ENCODE results near the gene SEC61G. TPM values are rescaled to one million over a fixed set of nuclear protein-coding genes. Genes with fewer than 3 reads are reported as not detected.
A peak's percentile ranks its signal among the peaks of the same experiment; 100 is the strongest.

SEC61G gene
- total and polyA plus RNA-seq, 2 of the 4 experiments (the other 2 are of a cell fraction) = 387 to 685 TPM

- Histone ChIP-seq H2BK20ac (ENCODE audit: low read depth, low read length) (no peak overlapping the region), H4K91ac (ENCODE audit: insufficient read depth, low read depth, low read length) (no peak overlapping the region), H2BK15ac (ENCODE audit: low read depth, low read length) (0 out of 3 replicates have a peak overlapping the region, but pooled peaks have one; percentile 29), H3K9me1 (ENCODE audit: insufficient read depth, low read length) (no peaks in the 10 kb centered on the region), H3K4me2 (ENCODE audit: low read depth, low read length) (no peak overlapping the region), H3K79me1 (ENCODE audit: low read depth in 1 of 2, low read length in 2 of 2) (no peaks in the 10 kb centered on the region), H3K4me1 (ENCODE audit: control insufficient read depth, insufficient read depth, low read length) (peaks cover 4% of the 10 kb centered on the region; the same call in 1 of the 2 replicates), H3K9ac (ENCODE audit: low read depth, low read length) (no peak overlapping the region), H4K20me1 (ENCODE audit: insufficient read depth, low read length) (no peaks in the 10 kb centered on the region), H2BK5ac (ENCODE audit: low read depth, low read length, poor library complexity, severe bottlenecking) (no peak overlapping the region), H3K36me3 (ENCODE audit: control insufficient read depth, insufficient read depth, low read length) (no peaks in the 10 kb centered on the region), H4K5ac (ENCODE audit: low read depth, low read length) (no peak overlapping the region), H3K4ac (ENCODE audit: low read depth, low read length) (no peak overlapping the region), H2AK5ac (ENCODE audit: low read depth, low read length) (no peak overlapping the region), H3K18ac (ENCODE audit: low read depth, low read length) (no peak overlapping the region), H3K27me3 (ENCODE audit: control insufficient read depth, insufficient read depth, low read length) (no peaks in the 10 kb centered on the region), H3K23ac (ENCODE audit: low read depth, low read length) (no peak overlapping the region), H2AK9ac (replicated peaks; ENCODE audit: low read depth, low read length, poor library complexity) (no peak overlapping the region), H3K56ac (ENCODE audit: extremely low read depth, insufficient read depth, low read length) (no peak overlapping the region), H3K4me3 (ENCODE audit: insufficient read depth, low read depth, low read length) (no peak overlapping the region), H3K14ac (replicated peaks; ENCODE audit: low read depth, low read length) (no peak overlapping the region), H4K8ac (ENCODE audit: low read depth in 2 of 2, low read length in 2 of 2) (no peak overlapping the region), H2AFZ (replicated peaks; ENCODE audit: low read length, poor library complexity) (no peak overlapping the region), H2BK120ac (ENCODE audit: low read depth, low read length) (no peak overlapping the region), H3K9me3 (ENCODE audit: control insufficient read depth, insufficient read depth, low read length) (no peaks in the 10 kb centered on the region), H3K27ac (ENCODE audit: insufficient read depth, low read length) (no peak overlapping the region)
- in situ Hi-C loops (cut with MboI; ENCODE audit: low sequenced_read_pairs) (loop anchor here (25.0 kb wide), 1 partner anchor 363 kb away; no protein-coding TSS in a partner anchor), dilution Hi-C loops (cut with HindIII; ENCODE audit: low sequenced_read_pairs, unreplicated experiment) (no loop called here), intact Hi-C loops (cut with micrococcal nuclease) (no loop called here)
- ChIA-PET CTCF (interaction anchor here (0.7 to 1.3 kb wide), 2 partner anchors 11 to 271 kb away, joined by 4 to 5 read pairs; no protein-coding TSS in a partner anchor), POLR2A (ENCODE audit: unreplicated experiment) (no interaction called here)
- DNase-seq = no peak
- ATAC-seq (ENCODE audit: low read depth) = no peak
- TF ChIP-seq MAFK (IDR thresholded peaks at IDR 0.05; ENCODE audit: low read depth, low read length) = no peak
- no peak for TF ChIP-seq NFE2L2 (IDR thresholded peaks at IDR 0.05; ENCODE audit: low read depth, low read length)
- no peak for TF ChIP-seq MAZ (IDR thresholded peaks at IDR 0.05; ENCODE audit: borderline replicate concordance, low read depth, low read length)
- no peak for TF ChIP-seq CTCF (conservative IDR thresholded peaks at IDR 0.05; ENCODE audit: low read depth, low read length)
- TF ChIP-seq FOS (IDR thresholded peaks at IDR 0.05; ENCODE audit: low read depth, low read length) = no peak
- TF ChIP-seq, protein P1, sequence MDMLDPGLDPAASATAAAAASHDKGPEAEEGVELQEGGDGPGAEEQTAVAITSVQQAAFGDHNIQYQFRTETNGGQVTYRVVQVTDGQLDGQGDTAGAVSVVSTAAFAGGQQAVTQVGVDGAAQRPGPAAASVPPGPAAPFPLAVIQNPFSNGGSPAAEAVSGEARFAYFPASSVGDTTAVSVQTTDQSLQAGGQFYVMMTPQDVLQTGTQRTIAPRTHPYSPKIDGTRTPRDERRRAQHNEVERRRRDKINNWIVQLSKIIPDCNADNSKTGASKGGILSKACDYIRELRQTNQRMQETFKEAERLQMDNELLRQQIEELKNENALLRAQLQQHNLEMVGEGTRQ (IDR thresholded peaks at IDR 0.05; ENCODE audit: low read depth, low read length) = no peak
- TF ChIP-seq RCOR1 (IDR thresholded peaks at IDR 0.05; ENCODE audit: insufficient replicate concordance, low read length) = no peak
- TF ChIP-seq RAD21 (IDR thresholded peaks at IDR 0.05; ENCODE audit: low read length) = no peak
- TF ChIP-seq RFX5 (IDR thresholded peaks at IDR 0.05; ENCODE audit: low read depth, low read length) = no peak
- no peak for TF ChIP-seq ELK1 (IDR thresholded peaks at IDR 0.05; ENCODE audit: borderline replicate concordance, low read depth, low read length)
- TF ChIP-seq BHLHE40 (IDR thresholded peaks at IDR 0.05; ENCODE audit: low read depth, low read length) = no peak
- TF ChIP-seq CEBPB (IDR thresholded peaks at IDR 0.05; ENCODE audit: low read depth, low read length) = no peak
- TF ChIP-seq CHD1 (IDR thresholded peaks at IDR 0.05; ENCODE audit: low read depth, low read length) = no peak
- TF ChIP-seq SMC3 (IDR thresholded peaks at IDR 0.05; ENCODE audit: low read depth, low read length) = no peak
- TF ChIP-seq MXI1 (IDR thresholded peaks at IDR 0.05; ENCODE audit: borderline replicate concordance, low read depth, low read length) = no peak
- TF ChIP-seq POLR2A (IDR thresholded peaks at IDR 0.05; ENCODE audit: low read depth, low read length) = no peak
- 65% methylated on average over 3 of the region's 3 CpGs; no CpG with 5 or more reads in 1 of the 2 experiments for WGBS, 2 experiments (ENCODE audit: extremely low coverage in 2 of 2, insufficient read length in 1 of 2)
- BruUV-seq (replicated peaks) = no TSS peak
Observed at GRCh38 chr7:54799792-54800191, 40.8 kb upstream of the SEC61G start.

Measured in IMR-90 (cell line).